Left renal pelvis (tissue), 4 donors: ENCODE measurements around the gene FNDC10. TPM values are rescaled to one million over a fixed set of nuclear protein-coding genes. Genes with fewer than 3 reads are reported as not detected.
A peak's percentile ranks its signal among the peaks of the same experiment; 100 is the strongest.
"Not testable (repeated sequence)": the region's sequence is repeated elsewhere in the genome, so short reads cannot be mapped to it uniquely, and the experiment has no call there.

Experiments used
- DNase-seq, 4 donors: peaks; one replicate each; pipeline ENCODE4 v3.0.0-alpha.2; 2013; ENCODE audit warnings: low read depth in 4 of 4, low spot score in 3 of 4
- polyA plus RNA-seq, 4 donors: library from polyadenylated mRNA; unstranded; fragments of 120-200 nt; gene quantifications; one replicate each; pipeline ENCODE4 v1.2.1, GENCODE V29; 2013; ENCODE audit not compliant: insufficient read length in 4 of 4

FNDC10 gene
- polyA plus RNA-seq, 4 donors, result 2.5 to 3.9 (median 3.4) TPM

GRCh38 chr1:1600861-1601563 is 1.1 kb upstream of the FNDC10 start:
- DNase-seq, result no peak

GRCh38 chr1:1599030-1599934 is 653 bp downstream of the FNDC10 start:
- no peak for DNase-seq

DNA sequence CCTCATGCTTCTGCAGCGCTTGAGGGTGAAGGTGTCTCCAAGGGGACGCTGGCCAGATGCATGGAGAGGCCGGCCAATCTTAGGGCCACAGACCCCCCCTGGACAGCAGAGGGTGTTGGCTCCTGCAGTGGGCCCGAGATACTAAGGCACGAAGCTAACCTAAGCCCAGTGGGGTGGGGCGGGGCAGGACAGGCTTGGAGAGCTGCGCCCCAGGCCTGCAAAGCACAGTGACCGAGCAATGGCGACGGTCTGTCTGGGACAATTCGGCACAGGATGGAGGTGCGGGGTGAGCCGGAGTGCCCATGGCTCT is 1.3 kb downstream of the FNDC10 start:
- no peak for DNase-seq

DNA sequence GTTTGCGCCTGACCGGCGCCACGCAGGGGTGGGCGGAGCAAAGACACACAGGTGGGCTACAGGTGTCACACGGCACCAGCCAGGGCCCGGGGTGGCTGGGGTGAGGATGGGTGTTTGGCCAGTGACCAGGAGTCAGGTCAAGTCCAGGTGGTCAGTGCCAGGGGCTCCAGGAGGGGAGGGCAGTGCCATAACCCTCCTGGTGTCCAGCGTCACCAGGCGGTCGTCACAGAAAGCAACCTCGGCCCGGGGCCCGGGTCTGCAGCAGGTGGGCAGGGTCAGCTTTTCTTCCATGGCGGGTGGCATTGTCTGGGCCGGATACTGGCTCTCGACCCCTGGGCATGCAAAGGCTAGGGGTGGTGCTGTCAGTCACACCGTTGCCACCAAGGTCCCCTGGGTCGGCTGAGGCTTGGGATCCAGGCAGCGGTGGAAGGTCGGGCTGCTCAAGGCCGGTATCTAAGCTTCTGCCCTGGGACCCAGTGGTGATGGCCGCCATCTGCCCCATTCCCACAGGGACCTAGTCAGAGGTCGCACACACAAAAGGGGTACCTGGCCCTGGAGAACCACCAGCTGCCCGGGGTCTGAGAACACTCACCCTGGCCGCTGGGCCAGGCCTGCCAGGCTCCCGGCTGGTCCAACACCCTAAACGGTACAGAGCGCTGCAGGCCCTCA is 1.8 kb downstream of the FNDC10 start:
- DNase-seq, result no peak

DNA sequence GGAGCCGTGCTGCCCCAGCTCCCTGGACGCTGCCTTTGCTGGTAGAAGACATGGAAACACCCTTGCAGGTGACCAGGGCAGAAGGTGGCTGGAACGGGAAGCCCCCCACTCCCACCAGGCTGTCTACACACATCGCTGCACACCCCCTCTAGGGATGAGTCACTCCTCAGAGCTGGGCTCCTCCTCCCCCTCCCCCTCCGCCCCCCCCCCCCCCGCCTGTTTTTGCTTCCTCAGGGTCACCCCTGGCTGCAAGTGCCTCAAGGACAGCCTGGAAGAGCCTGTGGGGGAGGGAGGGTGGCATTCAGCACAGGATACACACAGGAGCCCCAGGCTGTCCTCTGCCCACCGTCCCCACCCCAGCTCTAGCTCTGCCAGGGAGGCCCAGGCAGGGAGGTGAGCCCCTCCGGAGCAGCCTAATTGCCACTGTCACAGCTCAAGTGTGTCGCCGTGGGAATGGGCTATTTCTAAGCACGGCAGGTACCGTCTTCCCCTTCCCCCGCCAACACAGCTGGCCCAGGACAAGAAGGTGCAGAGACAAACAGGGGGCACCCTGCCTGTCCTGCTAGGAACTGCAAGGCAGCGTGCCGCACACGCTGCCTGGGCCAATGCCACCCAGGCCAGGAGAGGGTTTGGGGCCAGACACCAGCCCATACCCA is 2.5 kb downstream of the FNDC10 start:
- no peak for DNase-seq

DNA sequence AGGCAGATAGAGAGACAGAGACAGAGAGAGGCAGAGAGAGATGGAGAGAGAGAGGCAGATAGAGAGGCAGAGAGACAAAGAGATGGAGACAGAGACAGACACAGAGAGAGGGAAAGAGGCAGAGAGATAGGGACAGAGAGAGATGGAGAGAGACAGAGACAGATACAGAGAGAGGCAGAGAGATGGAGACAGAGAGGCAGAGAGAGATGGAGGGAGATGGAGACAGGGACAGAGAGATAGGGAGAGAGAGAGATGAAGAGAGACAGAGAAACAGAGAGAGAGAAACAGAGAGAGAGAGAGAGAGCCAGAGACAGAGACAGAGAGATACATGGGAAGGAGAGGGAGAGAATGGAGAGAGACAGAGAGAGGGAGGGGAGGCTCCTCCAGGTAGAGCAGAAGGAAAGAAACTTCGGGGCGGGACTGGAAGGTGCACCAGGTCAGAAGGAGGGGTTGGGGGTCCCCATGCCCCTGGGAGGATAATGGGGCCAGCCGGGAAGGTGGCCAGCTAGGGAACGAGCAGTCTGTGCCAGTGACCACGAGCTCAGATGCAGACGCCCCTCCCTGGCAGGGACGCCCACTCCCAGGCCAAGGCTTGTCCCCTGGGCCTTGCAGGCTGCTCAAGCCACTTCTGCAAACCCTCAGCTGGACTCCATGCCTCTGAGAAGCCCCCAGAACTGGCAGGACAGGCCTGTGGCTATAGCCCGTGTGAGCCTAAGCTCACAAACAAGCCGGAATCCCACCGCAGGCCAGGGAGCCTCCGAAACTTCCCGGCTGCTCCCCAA is 3.3 kb downstream of the FNDC10 start:
- DNase-seq, result no peak

GRCh38 chr1:1595341-1595740 is 4.6 kb downstream of the FNDC10 start:
- not testable (repeated sequence) for DNase-seq

DNA sequence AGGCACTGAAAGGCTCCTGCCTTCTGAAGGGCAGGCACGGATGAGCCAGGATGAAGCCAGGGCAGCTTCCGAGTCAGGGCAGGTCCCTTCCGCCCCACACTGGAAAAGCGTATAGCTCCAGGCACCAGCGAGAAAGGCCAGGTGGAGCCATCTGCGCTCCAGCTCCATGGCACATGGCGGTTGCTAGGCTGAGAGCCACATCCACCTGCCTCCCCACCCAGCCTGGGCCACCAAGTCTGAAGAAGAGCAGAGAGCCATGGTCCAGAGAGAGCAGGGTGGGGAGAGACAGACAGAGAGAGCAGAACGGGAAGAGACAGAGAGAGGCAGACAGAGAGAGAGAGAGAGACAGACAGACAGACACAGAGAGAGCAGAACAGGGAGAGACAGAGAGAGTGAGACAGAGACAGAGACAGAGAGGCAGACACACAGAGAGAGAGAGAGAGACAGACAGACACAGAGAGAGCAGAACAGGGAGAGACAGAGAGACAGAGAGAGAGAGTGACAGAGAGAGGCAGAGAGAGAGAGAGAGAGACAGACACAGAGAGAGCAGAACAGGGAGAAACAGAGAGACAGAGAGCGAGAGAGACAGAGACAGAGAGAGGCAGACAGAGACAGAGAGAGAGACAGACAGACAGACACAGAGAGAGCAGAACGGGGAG is 5.2 kb downstream of the FNDC10 start:
- DNase-seq, result no peak

DNA sequence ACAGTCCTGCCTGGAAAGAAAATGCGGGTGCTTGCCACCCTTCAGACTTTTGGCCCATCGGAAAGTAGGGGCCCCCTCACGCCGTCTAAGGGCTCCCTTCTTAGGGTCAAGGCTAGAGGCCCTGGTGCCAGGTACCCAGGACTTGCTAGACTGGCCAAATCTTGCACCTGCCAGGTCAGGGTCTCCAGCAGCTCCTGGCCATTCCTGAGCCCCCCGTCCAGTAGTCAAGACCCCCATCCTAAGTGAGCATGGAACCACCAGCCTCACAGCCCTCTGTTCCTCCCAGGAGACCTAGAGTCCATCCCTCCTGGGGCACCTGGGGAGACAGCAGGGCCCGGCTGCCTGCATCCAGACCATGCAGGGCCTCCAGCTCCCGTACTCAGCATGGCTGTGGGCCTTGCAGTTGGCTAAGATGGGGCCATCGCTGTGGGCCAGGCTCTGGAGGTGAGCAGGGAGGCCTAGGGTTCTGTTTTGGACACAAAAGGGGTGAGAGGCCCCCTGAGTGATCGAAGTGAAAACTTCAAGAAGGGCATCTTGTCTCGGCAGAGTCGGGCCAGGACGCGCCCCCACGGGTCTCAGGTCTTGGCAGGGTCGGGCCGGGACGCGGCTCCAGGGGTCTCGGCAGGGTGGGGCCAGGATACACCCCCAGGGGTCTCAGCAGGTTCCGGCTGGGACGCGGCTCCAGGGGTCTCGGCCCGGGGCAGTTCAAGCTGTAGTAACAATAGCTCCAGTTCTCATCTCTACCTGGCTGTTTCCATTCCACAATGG is 5.9 kb downstream of the FNDC10 start:
- no peak for DNase-seq

GRCh38 chr1:1591452-1591851 is 8.5 kb downstream of the FNDC10 start:
- no peak for DNase-seq

DNA sequence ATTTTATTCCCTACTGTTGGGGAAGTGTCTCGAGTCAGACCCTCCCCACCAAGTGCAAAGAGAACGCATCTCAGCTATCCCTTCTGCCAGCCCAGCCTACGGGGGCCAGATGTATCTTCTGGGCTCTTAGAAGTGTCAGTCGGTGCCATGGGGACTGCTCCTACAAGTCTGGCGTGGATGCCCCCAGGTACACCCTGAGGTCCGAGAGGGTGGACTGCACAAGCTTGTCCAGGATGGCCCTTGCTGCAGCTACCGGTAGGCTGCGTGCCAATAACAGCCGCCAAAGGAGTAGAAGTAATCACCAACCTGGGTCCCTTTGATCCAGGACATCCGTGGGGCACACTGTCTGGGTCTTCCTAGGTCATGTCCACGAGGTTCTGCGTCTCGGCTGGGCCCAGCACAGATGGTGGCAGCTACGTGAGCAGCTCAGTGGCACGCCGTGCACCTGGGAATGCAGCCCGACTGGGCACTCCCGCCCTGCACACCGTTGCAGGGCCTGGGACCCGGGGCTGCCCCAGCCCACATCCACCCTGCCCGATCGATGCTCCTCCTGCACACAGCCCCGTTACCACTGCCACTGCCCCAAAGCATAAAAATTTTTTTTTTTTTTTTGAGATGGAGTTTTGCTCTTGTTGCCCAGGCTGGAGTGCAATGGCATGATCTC is 16.5 kb downstream of the FNDC10 start:
- no peak for DNase-seq

GRCh38 chr1:1582585-1583346 is 17.2 kb downstream of the FNDC10 start:
- DNase-seq, result no peak

- no peak for DNase-seq
These were observed 21.5 kb downstream of the FNDC10 start for GRCh38 chr1:1578371-1578940.

GRCh38 chr1:1577367-1578011 is 22.4 kb downstream of the FNDC10 start:
- DNase-seq, result no peak

GRCh38 chr1:1574721-1575537 is 25.0 kb downstream of the FNDC10 start, which contains the start of gene SSU72:
Gene SSU72, minus strand, starts transcription at chr1:1574863. Its CDS starts 306 bp downstream, at chr1:1574557.
- DNase-seq, result peak; percentile 75 to 83 (median 80)
